ENCODE data around the gene DUSP8. TPM values are rescaled to one million over a fixed set of nuclear protein-coding genes. Genes with fewer than 3 reads are reported as not detected.

Gene DUSP8
- total and polyA plus RNA-seq, 9 of the 15 experiments (the other 6 are each of a cell fraction or from before 2014, with no cell fraction given) = 0.14 to 2.0 (median 0.86) TPM; not detected in 2

- TF ChIP-seq AFF1 (IDR thresholded peaks at IDR 0.05; ENCODE audit: low read depth in 1 of 2, partially characterized antibody in 2 of 2) (no peak), CREBBP (IDR thresholded peaks at IDR 0.05; ENCODE audit: low read depth, low read length) (no peak), HLTF (IDR thresholded peaks at IDR 0.05) (no peak), HDGF (IDR thresholded peaks at IDR 0.05) (no peak), ZNF561 (CRISPR knock-in tag; conservative IDR thresholded peaks at IDR 0.05) (no peak), POLR2H (tag; IDR thresholded peaks at IDR 0.05; ENCODE audit: low read depth) (no peak), ZBTB40 (IDR thresholded peaks at IDR 0.05) (no peak), ZBTB40 (CRISPR knock-in tag; IDR thresholded peaks at IDR 0.05) (no peak), ZBTB2 (IDR thresholded peaks at IDR 0.05) (no peak), IRF1 (CRISPR knock-in tag; IDR thresholded peaks at IDR 0.05; ENCODE audit: borderline replicate concordance) (no peak), SMARCA5 (IDR thresholded peaks at IDR 0.05) (no peak)
Observed at GRCh38 chr11:1548221-1549070, 23.6 kb downstream of the DUSP8 start (continued).
